GM12878 (cell line): ENCODE measurements around the gene PPARA.

Experiments
- CTCF ChIP-seq, 3 experiments: IDR thresholded peaks in 2 of 3; conservative IDR thresholded peaks in 1 of 3; 2 replicates each; pipeline ENCODE4 v1.5.1; 2011; ENCODE audit warnings: low read depth in 3 of 3, low read length in 3 of 3, mild to moderate bottlenecking in 3 of 3, control low read depth in 2 of 3, moderate library complexity in 2 of 3, inconsistent platforms in 1 of 3, mixed read lengths in 1 of 3; ENCODE audit not compliant: control insufficient read depth in 2 of 3, insufficient read depth in 1 of 3; ENCODE audit errors: extremely low read depth in 1 of 3
- EZH2 ChIP-seq: IDR thresholded peaks from 2 replicates; pipeline ENCODE4 v1.6.1; 2012; ENCODE audit warnings: low read depth, mild to moderate bottlenecking, control low read depth, inconsistent platforms, low read length, borderline replicate concordance; ENCODE audit not compliant: control insufficient read depth
- NR2C2 ChIP-seq: IDR thresholded peaks from 2 replicates; pipeline ENCODE4 v1.6.1; 2011; ENCODE audit warnings: borderline replicate concordance, low read depth; ENCODE audit not compliant: control insufficient read depth, insufficient read length
- TAF1 ChIP-seq: IDR thresholded peaks from 2 replicates; pipeline ENCODE4 v1.6.1; 2011; ENCODE audit warnings: mild to moderate bottlenecking, low read depth, low read length, borderline replicate concordance
- ZBTB33 ChIP-seq: fragments of 450-650 bp; IDR thresholded peaks from 2 replicates; pipeline ENCODE4 v1.6.1; 2017; ENCODE audit warnings: mild to moderate bottlenecking
- ZNF687 ChIP-seq: fragments of 450-650 bp; IDR thresholded peaks from 2 replicates; pipeline ENCODE4 v1.6.1; 2017; ENCODE audit warnings: mild to moderate bottlenecking, moderate library complexity

GRCh38 chr22:46251266-46251665, 100.9 kb downstream of the PPARA start:
- TF ChIP-seq NR2C2 (no peak), ZBTB33 (no peak), CTCF (IDR thresholded peaks at IDR 0.05 in 2 of 3, conservative IDR thresholded peaks at IDR 0.05 in 1 of 3; ENCODE audit: control insufficient read depth in 2 of 3, extremely low read depth in 1 of 3, insufficient read depth in 1 of 3, low read depth in 3 of 3, low read length in 3 of 3) (no peak), EZH2 (no peak), ZNF687 (no peak), TAF1 (no peak)
